SK-MEL-5 (cell line): ENCODE data around the gene GPR142. TPM values are rescaled to one million over a fixed set of nuclear protein-coding genes. Genes with fewer than 3 reads are reported as not detected.

Experiments used
- DNase-seq: peaks from one replicate; pipeline ENCODE4 v3.0.0-alpha.2; 2016; ENCODE audit warnings: low read depth, low spot score
- in situ Hi-C: cut with HindIII; loops from 2 replicates; pipeline ENCODE4 v1.10.0; 2016; ENCODE audit warnings: low sequenced_read_pairs, high pct_unique_total_duplicates, low pct_unique_long_range_greater_than_20kb
- total RNA-seq: library from RNA; depleted of rRNA; stranded (reverse); fragments of >200 nt; shearing (Covaris generic); gene quantifications from 2 replicates; pipeline ENCODE4 v1.2.3, GENCODE V29; 2014

The GPR142 gene
- total RNA-seq, 1 experiment from 2014 or later: not detected

GRCh38 chr17:74359916-74360315, 7.4 kb upstream of the GPR142 start:
- DNase-seq: no peak
- in situ Hi-C loops: no loop called here

DNA sequence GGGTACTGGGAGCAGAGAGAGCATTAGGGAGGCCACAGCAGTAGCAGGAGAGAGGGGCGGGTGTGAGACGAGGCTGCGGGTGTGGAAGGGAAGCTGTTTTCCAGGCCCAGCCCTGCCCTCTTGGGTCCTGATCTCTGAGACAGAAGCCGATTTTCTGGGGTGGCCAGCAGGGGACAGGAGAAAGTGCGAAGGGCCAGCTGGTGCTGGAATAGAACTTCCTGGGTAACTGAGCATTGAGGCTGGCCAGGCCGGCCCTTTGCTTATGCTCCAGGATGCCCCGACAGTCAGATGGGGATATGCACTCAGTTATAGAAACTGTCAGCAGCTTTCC, 6.4 kb upstream of the GPR142 start:
- in situ Hi-C loops: no loop called here
- no peak for DNase-seq

DNA sequence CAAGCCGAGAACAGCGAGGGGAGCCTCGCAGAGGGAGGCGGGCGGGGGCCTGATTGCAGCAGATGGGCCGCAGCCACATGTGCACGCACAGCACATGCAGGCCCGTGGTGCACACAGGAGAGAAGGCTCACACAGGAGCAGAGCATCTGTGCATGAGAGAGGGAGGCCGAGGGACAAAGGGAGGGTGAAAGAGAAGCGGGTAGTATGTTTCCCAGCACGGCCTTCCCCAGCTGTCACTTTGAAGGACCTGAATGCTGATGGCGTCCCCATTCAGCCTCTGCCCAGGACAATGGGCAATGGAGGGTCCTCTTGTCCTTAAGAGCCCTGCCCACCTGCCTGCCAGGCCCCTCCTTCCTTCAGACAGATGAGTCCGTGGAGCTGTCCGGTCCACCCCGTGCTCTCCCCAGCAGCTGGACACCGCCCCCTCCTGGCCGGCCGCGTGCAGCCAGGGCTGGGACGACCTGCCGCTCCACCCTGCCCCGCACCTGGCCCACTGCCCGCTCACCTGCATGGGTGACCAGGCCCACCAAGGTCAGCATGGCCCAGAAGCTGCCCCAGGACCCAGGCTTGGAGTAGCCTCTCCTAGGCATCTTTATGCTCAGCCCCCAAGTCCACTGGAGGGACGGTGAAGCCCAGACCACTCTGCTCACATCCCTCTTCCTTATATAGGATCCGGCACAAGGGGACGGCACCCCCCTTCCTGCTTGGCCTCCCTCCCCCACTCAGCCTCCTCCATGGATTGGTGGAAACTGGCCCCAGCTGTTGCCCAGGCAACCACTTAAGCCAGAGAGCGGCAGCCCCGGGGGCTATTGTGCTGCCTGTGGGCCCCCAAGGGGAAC, 5.9 kb upstream of the GPR142 start, which contains the start of gene BTBD17:
Gene BTBD17 (minus strand): TSS at position 639 of the 839 bp plus-strand sequence. CDS start 49 bp downstream, at position 590.
- in situ Hi-C loops: no loop called here
- DNase-seq: peak; percentile 79

GRCh38 chr17:74362069-74362405, 5.3 kb upstream of the GPR142 start:
- DNase-seq: no peak
- in situ Hi-C loops: no loop called here

GRCh38 chr17:74362810-74363498, 4.4 kb upstream of the GPR142 start:
- in situ Hi-C loops: no loop called here
- DNase-seq: no peak

DNA sequence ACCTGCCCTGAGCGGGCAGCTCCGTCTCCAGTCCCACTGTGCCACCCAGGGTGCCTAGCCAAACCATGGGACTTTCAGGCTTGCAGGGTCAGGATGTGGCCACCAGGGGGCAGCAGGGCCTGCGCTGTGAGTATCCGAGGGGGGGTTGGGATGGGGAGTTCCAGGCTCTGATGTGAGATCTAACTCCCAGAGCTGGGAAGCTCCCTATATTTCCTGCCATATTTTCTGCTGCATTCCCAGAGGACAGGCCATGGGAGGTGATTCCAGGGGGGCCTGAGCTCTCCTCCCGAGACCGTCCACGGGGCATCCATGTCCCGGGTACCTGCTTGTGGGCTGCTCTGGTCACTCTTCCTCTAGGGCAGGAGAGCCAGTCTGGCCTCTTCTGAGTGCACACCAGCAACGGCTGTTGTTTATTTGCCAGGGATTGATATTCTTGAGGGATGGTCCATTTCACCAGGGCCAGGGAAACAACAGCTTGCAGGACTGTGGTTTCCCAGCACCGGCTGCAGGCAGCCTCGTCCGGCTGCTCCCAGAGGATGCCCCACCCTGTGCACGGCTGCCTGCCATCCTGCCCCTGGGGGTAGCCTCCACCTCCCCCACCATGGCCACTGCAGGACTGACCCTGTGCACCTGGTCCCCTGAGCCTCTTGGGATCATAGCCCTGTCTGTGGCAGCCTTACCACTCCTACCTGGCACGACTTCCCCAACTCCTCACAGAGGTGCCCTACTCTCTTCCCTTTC, 1.2 kb downstream of the GPR142 start:
- in situ Hi-C loops: no loop called here
- DNase-seq: peak; percentile 90

GRCh38 chr17:74369221-74369620, 1.9 kb downstream of the GPR142 start:
- DNase-seq: peak; percentile 38
- in situ Hi-C loops: no loop called here

DNA sequence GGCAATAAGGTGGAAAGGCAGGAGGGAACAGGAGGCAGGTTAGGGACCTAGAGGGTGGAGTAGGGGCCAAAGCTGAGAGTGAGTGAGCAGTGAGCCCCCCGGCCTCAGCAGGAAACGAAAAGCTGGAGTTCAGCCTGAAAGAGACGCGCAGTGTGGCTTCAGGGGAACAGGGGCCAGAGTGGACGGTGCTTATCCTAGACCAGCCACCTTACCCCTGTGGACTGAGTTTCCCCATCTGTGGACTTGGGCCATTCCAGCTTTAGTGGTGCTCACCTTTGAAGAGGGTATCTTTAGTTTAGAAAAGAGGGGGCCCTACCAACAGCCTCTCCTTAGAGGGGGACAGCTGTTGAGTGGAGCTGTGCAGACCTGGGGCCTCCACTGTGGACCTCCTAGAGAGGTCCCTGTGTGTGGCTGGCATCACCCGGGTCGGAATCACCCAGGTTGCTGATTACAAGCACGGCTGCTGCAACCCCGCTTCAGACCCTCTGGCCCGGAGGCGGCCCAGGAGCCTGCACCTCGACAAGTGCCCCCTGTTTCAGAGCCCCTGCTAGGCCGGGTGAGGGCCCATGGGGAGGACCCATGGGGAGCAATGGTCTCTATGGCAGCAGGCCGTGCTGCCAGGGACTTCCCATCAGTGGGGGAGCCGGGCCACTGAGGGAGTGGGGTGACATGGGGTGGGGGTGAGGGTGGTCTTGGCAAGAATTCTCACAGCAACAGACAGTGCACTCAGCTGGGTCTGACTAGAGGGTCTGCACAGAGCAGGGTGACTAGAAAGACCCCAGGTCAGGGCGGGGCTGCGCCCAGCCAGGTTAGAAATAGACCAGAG, 2.6 kb downstream of the GPR142 start:
- no peak for DNase-seq
- in situ Hi-C loops: no loop called here

DNA sequence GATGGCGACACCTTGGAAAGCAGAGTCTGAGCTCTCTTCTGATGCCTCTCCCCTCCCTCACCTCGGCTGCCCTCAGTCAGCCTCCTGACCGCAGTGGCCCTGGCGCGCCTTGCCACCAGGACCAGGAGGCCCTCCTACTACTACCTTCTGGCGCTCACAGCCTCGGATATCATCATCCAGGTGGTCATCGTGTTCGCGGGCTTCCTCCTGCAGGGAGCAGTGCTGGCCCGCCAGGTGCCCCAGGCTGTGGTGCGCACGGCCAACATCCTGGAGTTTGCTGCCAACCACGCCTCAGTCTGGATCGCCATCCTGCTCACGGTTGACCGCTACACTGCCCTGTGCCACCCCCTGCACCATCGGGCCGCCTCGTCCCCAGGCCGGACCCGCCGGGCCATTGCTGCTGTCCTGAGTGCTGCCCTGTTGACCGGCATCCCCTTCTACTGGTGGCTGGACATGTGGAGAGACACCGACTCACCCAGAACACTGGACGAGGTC, 4.4 kb downstream of the GPR142 start:
- in situ Hi-C loops: no loop called here
- no peak for DNase-seq

DNA sequence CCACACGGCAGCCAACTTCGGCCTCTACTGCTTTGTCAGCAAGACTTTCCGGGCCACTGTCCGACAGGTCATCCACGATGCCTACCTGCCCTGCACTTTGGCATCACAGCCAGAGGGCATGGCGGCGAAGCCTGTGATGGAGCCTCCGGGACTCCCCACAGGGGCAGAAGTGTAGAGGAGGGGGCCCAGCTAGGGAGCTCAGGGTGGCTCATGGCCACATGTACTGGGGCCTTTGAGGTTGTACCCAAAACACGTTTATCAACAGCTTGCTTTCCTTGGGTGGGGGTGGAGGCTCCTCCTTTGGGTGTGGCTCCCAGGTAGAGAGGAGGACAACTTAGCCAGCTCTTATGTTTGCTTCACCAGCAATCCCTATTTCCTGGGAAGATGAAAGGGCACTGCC, 5.1 kb downstream of the GPR142 start:
- in situ Hi-C loops: no loop called here
- DNase-seq: no peak

GRCh38 chr17:74373838-74374606, 6.7 kb downstream of the GPR142 start:
- in situ Hi-C loops: no loop called here

DNA sequence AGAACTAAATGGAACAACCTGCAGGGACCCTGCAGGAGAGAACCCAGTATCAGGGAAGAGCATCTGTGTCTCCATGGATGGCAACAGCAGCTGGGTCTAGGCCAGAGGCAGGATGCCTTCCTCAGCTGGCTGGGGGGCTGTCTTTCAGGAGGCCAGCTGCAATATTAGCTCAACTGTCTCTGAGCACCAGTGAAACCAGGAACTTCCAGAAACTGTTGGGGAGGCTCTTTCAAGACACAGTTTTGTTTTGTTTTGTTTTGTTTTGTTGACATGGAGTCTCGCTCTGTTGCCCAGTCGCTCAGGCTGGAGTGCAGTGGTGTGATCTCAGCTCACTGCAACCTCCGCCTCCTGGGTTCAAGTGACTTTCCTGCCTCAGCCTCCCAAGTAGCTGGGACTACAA, 7.6 kb downstream of the GPR142 start:
- in situ Hi-C loops: no loop called here
- no peak for DNase-seq

More at GRCh38 chr17:74373838-74374606, 6.7 kb downstream of the GPR142 start:
- no peak for DNase-seq

- DNase-seq: peak; percentile 92
- in situ Hi-C loops: no loop called here
Measured at GRCh38 chr17:74379495-74380085, 12.3 kb downstream of the GPR142 start.

- DNase-seq: no peak
- in situ Hi-C loops: no loop called here
Measured at GRCh38 chr17:74380086-74380958, 13.0 kb downstream of the GPR142 start.

DNA sequence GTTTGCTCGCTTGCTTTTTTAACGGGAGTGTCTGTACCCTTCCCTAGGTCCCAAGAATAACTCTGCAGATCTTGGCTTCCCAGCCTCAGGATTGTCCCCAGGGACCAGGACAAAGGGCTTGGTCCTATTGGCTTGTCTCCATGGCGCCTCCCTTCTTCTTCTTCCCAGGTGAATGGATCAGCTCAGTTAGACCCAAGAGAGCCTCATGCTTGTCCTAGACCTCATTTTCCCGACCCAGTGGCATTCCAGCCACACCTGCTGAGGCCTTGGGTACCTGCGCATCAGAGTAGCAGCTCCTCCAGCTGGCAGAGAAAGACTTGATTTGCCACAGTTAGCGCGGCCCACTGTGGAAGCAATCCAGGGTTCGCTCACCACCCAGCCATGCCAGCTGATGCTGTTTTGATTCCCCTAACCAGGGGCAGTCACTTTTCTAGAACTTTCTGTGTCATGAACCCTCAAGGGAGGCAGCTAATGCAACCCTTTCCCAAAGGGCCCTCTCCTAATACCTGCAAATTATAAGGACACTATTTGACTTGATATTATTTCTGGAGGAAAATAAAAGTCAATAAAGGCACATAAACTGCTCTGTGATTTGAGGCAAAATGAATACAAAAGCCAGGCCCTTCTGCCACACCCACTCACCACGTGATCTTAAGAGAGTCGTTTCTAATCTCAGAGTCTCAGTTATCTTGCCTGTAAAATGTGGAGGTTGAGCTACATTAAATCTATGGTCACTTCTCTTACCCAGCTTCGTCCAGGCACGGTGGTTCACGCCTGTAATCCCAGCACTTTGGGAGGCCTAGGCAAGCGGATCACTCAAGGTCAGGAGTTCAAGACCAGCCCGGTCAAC, 13.9 kb downstream of the GPR142 start:
- DNase-seq: no peak
- in situ Hi-C loops: no loop called here
